Ishikawa (cell line): ENCODE results near the gene ESRRG.

Experiments used
- CEBPB ChIP-seq: IDR thresholded peaks from 2 replicates; pipeline ENCODE4 v1.6.1; 2012
- CREB1 ChIP-seq: IDR thresholded peaks from 2 replicates; pipeline ENCODE4 v1.6.1; 2012; ENCODE audit warnings: low read depth
- EGR1 ChIP-seq: IDR thresholded peaks from 2 replicates; pipeline ENCODE4 v1.6.1; 2012
- EP300 ChIP-seq: IDR thresholded peaks from 2 replicates; pipeline ENCODE4 v1.6.1; 2012; ENCODE audit warnings: borderline replicate concordance
- FOXM1 ChIP-seq: IDR thresholded peaks from 2 replicates; pipeline ENCODE4 v1.6.1; 2012; ENCODE audit warnings: low read depth, borderline replicate concordance
- NFIC ChIP-seq: IDR thresholded peaks from 2 replicates; pipeline ENCODE4 v1.6.1; 2012
- RAD21 ChIP-seq: IDR thresholded peaks from 2 replicates; pipeline ENCODE4 v1.6.1; 2012; ENCODE audit warnings: low read depth
- TAF1 ChIP-seq: IDR thresholded peaks from 2 replicates; pipeline ENCODE4 v1.6.1; 2012; ENCODE audit warnings: low read depth, mild to moderate bottlenecking
- TCF12 ChIP-seq: IDR thresholded peaks from 2 replicates; pipeline ENCODE4 v1.6.1; 2012; ENCODE audit warnings: low read depth
- TEAD4 ChIP-seq: IDR thresholded peaks from 2 replicates; pipeline ENCODE4 v1.6.1; 2012
- YY1 ChIP-seq: IDR thresholded peaks from 2 replicates; pipeline ENCODE4 v1.6.1; 2012; ENCODE audit warnings: low read depth
- ZBTB7A ChIP-seq: IDR thresholded peaks from 2 replicates; pipeline ENCODE4 v1.6.1; 2012; ENCODE audit warnings: low read depth
- TF ChIP-seq, protein P1 (sequence below): IDR thresholded peaks from 2 replicates; pipeline ENCODE4 v1.6.1; 2012
- TF ChIP-seq, protein P2 (sequence below): IDR thresholded peaks from 2 replicates; pipeline ENCODE4 v1.6.1; 2012; ENCODE audit warnings: low read depth, mild to moderate bottlenecking
- TF ChIP-seq, protein P3 (sequence below): IDR thresholded peaks from 2 replicates; pipeline ENCODE4 v1.6.1; 2012

The ESRRG gene

DNA sequence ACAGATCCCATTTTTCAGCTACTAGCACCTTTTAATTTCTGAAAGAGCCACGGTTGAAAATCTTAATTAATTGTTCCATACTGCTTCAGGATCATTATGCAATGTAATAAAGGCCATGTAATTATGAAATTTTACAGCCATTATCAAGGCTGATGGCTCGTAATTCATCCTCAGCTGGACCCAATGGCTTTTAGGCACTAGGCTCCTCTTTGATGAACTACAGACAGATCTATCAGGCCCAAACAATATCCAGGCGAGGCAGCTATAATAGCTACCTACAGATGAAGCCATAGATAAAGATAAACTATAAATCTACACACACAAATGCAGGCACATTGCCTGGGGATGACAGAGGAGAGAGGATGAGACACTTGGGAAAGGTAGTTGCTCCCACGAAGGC, 189.5 kb downstream of the ESRRG start:
- TF ChIP-seq, protein P1, sequence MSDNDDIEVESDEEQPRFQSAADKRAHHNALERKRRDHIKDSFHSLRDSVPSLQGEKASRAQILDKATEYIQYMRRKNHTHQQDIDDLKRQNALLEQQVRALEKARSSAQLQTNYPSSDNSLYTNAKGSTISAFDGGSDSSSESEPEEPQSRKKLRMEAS, result no peak
- TF ChIP-seq ZBTB7A (no peak), FOXM1 (no peak), NFIC (no peak), TAF1 (no peak), EP300 (no peak), EGR1 (no peak), CREB1 (no peak), RAD21 (no peak), TCF12 (no peak), TEAD4 (no peak), YY1 (no peak), CEBPB (no peak)
- TF ChIP-seq, protein P2, sequence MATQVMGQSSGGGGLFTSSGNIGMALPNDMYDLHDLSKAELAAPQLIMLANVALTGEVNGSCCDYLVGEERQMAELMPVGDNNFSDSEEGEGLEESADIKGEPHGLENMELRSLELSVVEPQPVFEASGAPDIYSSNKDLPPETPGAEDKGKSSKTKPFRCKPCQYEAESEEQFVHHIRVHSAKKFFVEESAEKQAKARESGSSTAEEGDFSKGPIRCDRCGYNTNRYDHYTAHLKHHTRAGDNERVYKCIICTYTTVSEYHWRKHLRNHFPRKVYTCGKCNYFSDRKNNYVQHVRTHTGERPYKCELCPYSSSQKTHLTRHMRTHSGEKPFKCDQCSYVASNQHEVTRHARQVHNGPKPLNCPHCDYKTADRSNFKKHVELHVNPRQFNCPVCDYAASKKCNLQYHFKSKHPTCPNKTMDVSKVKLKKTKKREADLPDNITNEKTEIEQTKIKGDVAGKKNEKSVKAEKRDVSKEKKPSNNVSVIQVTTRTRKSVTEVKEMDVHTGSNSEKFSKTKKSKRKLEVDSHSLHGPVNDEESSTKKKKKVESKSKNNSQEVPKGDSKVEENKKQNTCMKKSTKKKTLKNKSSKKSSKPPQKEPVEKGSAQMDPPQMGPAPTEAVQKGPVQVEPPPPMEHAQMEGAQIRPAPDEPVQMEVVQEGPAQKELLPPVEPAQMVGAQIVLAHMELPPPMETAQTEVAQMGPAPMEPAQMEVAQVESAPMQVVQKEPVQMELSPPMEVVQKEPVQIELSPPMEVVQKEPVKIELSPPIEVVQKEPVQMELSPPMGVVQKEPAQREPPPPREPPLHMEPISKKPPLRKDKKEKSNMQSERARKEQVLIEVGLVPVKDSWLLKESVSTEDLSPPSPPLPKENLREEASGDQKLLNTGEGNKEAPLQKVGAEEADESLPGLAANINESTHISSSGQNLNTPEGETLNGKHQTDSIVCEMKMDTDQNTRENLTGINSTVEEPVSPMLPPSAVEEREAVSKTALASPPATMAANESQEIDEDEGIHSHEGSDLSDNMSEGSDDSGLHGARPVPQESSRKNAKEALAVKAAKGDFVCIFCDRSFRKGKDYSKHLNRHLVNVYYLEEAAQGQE, result no peak
- TF ChIP-seq, protein P3, sequence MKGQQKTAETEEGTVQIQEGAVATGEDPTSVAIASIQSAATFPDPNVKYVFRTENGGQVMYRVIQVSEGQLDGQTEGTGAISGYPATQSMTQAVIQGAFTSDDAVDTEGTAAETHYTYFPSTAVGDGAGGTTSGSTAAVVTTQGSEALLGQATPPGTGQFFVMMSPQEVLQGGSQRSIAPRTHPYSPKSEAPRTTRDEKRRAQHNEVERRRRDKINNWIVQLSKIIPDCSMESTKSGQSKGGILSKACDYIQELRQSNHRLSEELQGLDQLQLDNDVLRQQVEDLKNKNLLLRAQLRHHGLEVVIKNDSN, result no peak

DNA sequence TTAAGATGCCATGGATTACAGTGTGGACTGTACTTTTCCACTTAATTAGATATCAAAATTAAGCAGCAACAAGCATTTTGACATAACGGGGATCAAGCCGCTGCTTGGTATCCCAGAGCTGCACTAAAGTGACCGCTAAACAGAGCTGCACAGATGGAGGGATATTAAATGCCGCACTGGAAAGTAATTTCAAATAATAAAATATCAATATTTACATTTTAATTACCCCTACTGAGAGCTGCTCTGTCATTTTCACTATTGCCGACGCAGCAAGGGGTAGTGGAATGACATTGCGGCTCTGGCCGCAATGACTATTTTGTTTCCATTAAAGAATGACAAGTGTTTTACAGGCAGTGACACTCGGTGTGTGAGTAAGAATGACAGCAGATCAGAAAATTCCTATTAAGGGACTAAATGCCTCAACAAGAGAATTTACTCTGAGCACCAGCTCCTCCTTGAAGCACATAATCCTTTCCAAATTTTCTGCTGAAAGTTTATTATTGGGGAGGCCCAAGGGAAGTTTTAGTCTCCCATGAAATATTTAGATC, 190.9 kb downstream of the ESRRG start:
- TF ChIP-seq, protein P3, result no peak
- TF ChIP-seq TEAD4, result no peak
- no peak for TF ChIP-seq FOXM1
- no peak for TF ChIP-seq RAD21

DNA sequence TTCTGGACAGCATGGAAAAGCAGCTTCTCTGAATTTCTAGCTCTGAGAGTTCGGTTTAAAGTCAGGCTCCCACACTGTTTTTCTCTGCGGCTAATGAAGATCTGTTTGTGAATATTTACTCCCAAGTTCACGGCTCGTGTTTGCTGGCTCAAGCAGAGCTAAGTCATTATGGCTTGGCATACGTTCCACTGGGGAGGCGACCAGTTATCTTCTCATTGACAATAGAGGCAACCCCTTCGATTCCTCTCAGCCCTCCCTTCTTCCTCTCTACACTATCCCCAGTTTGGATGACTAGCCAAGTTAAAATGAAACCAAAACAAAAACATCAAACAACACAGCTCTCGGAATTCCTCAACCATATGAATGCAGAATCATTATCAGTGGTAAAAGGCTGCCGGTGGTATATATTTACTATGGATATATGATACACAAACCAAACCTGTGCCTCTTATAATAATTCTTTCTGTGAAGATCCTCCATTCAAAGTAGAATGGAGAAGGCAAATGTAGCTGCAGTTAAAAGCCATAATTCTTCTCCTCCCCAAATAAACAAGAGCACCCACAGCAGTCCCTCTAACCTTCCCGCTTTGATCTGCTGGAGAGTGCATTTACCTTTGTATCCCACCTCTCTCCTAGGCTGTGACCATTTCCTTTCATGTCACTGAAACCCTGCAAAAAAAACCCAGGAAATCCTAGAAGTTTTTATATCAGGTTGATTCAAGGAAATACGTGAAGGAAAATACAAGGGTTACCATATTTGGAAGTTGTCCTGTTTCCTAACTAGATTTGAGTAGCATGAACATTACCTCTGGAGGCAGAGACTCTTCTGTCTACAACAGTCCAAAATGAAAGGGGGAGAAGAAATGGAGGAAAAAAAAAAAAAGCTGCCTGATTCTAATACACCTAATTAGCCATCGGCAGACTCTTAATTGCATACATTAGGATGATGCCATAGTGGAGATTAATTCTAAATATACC, 191.7 kb downstream of the ESRRG start:
- TF ChIP-seq TEAD4, result no peak
- no peak for TF ChIP-seq FOXM1
- no peak for TF ChIP-seq NFIC
- no peak for TF ChIP-seq EP300
- TF ChIP-seq, protein P3, result no peak
- no peak for TF ChIP-seq TCF12
- TF ChIP-seq EGR1, result no peak
- TF ChIP-seq, protein P1, result no peak
- TF ChIP-seq ZBTB7A, result no peak

DNA sequence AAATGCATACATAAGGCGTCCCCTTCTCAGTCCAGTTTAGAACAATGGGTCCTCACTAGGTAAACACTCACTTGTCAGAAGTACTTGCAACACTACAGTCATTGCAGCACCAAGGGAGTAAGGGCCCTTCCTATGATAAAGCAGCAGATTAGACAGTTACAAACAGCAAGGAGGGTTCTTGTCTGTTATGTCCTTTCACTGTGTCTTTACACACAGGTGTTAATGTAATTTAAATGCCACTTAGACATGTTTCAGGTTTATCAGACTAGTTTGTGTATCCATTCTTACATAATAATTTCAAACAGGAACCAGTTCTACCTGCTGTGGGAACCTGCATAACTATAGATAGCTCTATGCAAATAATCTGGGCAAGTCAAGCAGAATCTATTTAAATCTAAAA, 194.4 kb downstream of the ESRRG start:
- TF ChIP-seq CREB1, result no peak
- TF ChIP-seq TCF12, result no peak
- no peak for TF ChIP-seq FOXM1
- TF ChIP-seq, protein P2, result no peak
- no peak for TF ChIP-seq ZBTB7A
- TF ChIP-seq TEAD4, result no peak
- TF ChIP-seq, protein P3, result no peak
- TF ChIP-seq NFIC, result no peak
- no peak for TF ChIP-seq YY1
- TF ChIP-seq CEBPB, result no peak
- no peak for TF ChIP-seq EGR1
- TF ChIP-seq, protein P1, result no peak
- no peak for TF ChIP-seq RAD21
